Neural cell (in vitro differentiated cells): ENCODE results near the gene UNC5CL. TPM values are rescaled to one million over a fixed set of nuclear protein-coding genes. Genes with fewer than 3 reads are reported as not detected.

ENCODE experiments used
- H2AFZ ChIP-seq: fragments of 200-600, 300-800 bp; sonication (generic), shearing (Covaris generic); 2 replicates; pipeline ENCODE4 v1.6.0; 2014; ENCODE audit warnings: low read depth, mild to moderate bottlenecking, antibody characterized with exemption, low read length, moderate library complexity
- H3F3A ChIP-seq: fragments of 200-600 bp; shearing (Covaris generic); 2 replicates; pipeline ENCODE4 v1.6.1; 2016; ENCODE audit warnings: mild to moderate bottlenecking, moderate library complexity, mixed read lengths, antibody characterized with exemption, low read length; ENCODE audit not compliant: insufficient read depth, poor library complexity, severe bottlenecking
- H3K27ac ChIP-seq: fragments of 200-600, 300-800 bp; sonication (generic), shearing (Covaris generic); 2 replicates; pipeline ENCODE4 v1.5.1; 2014; ENCODE audit warnings: mild to moderate bottlenecking, low read length, moderate library complexity
- H3K27me3 ChIP-seq: fragments of 300-800, 200-600 bp; sonication (generic), shearing (Covaris generic); 2 replicates; pipeline ENCODE4 v1.6.0; 2014; ENCODE audit warnings: mild to moderate bottlenecking, low read depth, low read length, moderate library complexity; ENCODE audit not compliant: insufficient read depth
- H3K36me3 ChIP-seq: fragments of 300-800, 200-600 bp; sonication (generic), shearing (Covaris generic); 2 replicates; pipeline ENCODE4 v1.5.1; 2014; ENCODE audit warnings: mild to moderate bottlenecking, antibody characterized with exemption, low read length, moderate library complexity; ENCODE audit not compliant: insufficient read depth
- H3K4me2 ChIP-seq: fragments of 300-800, 200-600 bp; sonication (generic), shearing (Covaris generic); 2 replicates; pipeline ENCODE4 v1.6.0; 2014; ENCODE audit warnings: mild to moderate bottlenecking, low read length
- H3K4me3 ChIP-seq: fragments of 300-800, 200-600 bp; sonication (generic), shearing (Covaris generic); 2 replicates; pipeline ENCODE4 v1.5.1; 2014; ENCODE audit warnings: mild to moderate bottlenecking, low read length, moderate library complexity
- H3K79me2 ChIP-seq: fragments of 200-600 bp; shearing (Covaris generic); replicated peaks from 2 replicates; pipeline ENCODE4 v1.6.0; 2014; ENCODE audit warnings: mild to moderate bottlenecking, low read length, moderate library complexity; ENCODE audit not compliant: insufficient read depth
- H3K9ac ChIP-seq: fragments of 300-800, 200-600 bp; sonication (generic), shearing (Covaris generic); 2 replicates; pipeline ENCODE4 v1.6.1; 2016; ENCODE audit warnings: mild to moderate bottlenecking, low read length, mixed read lengths
- H3K9me2 ChIP-seq: fragments of 200-600 bp; shearing (Covaris generic); 2 replicates; pipeline ENCODE4 v1.6.1; 2016; ENCODE audit warnings: mild to moderate bottlenecking, low read length, mixed read lengths; ENCODE audit not compliant: insufficient read depth
- H3K9me3 ChIP-seq: fragments of 200-600, 300-800 bp; sonication (generic), shearing (Covaris generic); 2 replicates; pipeline ENCODE4 v1.6.1; 2016; ENCODE audit warnings: mild to moderate bottlenecking, mixed run types, low read length, moderate library complexity, mixed read lengths
- H4K20me1 ChIP-seq: fragments of 200-600 bp; shearing (Covaris generic); 2 replicates; pipeline ENCODE4 v1.6.1; 2016; ENCODE audit warnings: mild to moderate bottlenecking, mixed run types; ENCODE audit not compliant: insufficient read depth
- CTCF ChIP-seq: fragments of 450-650 bp; IDR thresholded peaks from 2 replicates; pipeline ENCODE4 v1.5.1; 2014; ENCODE audit warnings: antibody characterized with exemption, mild to moderate bottlenecking, moderate library complexity; ENCODE audit not compliant: poor library complexity, severe bottlenecking
- EP300 ChIP-seq: fragments of 450-650 bp; conservative IDR thresholded peaks from 2 replicates; pipeline ENCODE4 v1.6.1; 2014; ENCODE audit warnings: antibody characterized with exemption, mild to moderate bottlenecking, moderate library complexity; ENCODE audit not compliant: poor library complexity, severe bottlenecking
- EZH2 ChIP-seq: fragments of 200-600, 300-800 bp; shearing (Covaris generic), sonication (generic); IDR thresholded peaks from 2 replicates; pipeline ENCODE4 v1.6.1; 2014; ENCODE audit warnings: antibody characterized with exemption, low read length, borderline replicate concordance, mild to moderate bottlenecking; ENCODE audit not compliant: insufficient read depth, poor library complexity, severe bottlenecking
- MXI1 ChIP-seq: fragments of 450-650 bp; conservative IDR thresholded peaks from 2 replicates; pipeline ENCODE4 v1.6.1; 2014; ENCODE audit warnings: antibody characterized with exemption, mild to moderate bottlenecking; ENCODE audit not compliant: poor library complexity, severe bottlenecking
- POLR2AphosphoS5 ChIP-seq: IDR thresholded peaks from 2 replicates; pipeline ENCODE4 v1.6.1; 2012
- RAD21 ChIP-seq: fragments of 450-650 bp; conservative IDR thresholded peaks from 2 replicates; pipeline ENCODE4 v1.6.1; 2014; ENCODE audit warnings: antibody characterized with exemption, mild to moderate bottlenecking, moderate library complexity
- REST ChIP-seq: IDR thresholded peaks from 2 replicates; pipeline ENCODE4 v1.6.1; 2012; ENCODE audit warnings: borderline replicate concordance
- SMC3 ChIP-seq: fragments of 450-650 bp; conservative IDR thresholded peaks from 2 replicates; pipeline ENCODE4 v1.6.1; 2014; ENCODE audit warnings: antibody characterized with exemption, mild to moderate bottlenecking, moderate library complexity; ENCODE audit not compliant: poor library complexity
- TAF1 ChIP-seq: IDR thresholded peaks from 2 replicates; pipeline ENCODE4 v1.6.1; 2012; ENCODE audit warnings: low read depth
- polyA plus RNA-seq: library from polyadenylated mRNA; depleted of rRNA; stranded (reverse); fragments of >200 nt; gene quantifications from 2 replicates; pipeline ENCODE4 v1.2.3, GENCODE V29; 2014

Gene UNC5CL
- polyA plus RNA-seq, 1 donor from 2014 or later = 1.0 TPM

GRCh38 chr6:41058783-41059181 is 19.8 kb upstream of the UNC5CL start:
- TF ChIP-seq CTCF (no peak), EZH2 (no peak), REST (no peak), MXI1 (no peak), EP300 (no peak), SMC3 (no peak), RAD21 (no peak)
- H3K9ac ChIP-seq = no peak overlapping the region
- H4K20me1 ChIP-seq = no peaks in the 10 kb centered on the region
- no peak overlapping the region for H3K4me2 ChIP-seq
- H3K4me3 ChIP-seq = no peak overlapping the region
- H2AFZ ChIP-seq = no peak overlapping the region
- H3K79me2 ChIP-seq = no peaks in the 10 kb centered on the region
- H3K27ac ChIP-seq = no peak overlapping the region
- H3K36me3 ChIP-seq = no peaks in the 10 kb centered on the region
- no peaks in the 10 kb centered on the region for H3K9me3 ChIP-seq
- H3K27me3 ChIP-seq = no peaks in the 10 kb centered on the region
- H3K9me2 ChIP-seq = no peaks in the 10 kb centered on the region
- H3F3A ChIP-seq = no peaks in the 10 kb centered on the region

DNA sequence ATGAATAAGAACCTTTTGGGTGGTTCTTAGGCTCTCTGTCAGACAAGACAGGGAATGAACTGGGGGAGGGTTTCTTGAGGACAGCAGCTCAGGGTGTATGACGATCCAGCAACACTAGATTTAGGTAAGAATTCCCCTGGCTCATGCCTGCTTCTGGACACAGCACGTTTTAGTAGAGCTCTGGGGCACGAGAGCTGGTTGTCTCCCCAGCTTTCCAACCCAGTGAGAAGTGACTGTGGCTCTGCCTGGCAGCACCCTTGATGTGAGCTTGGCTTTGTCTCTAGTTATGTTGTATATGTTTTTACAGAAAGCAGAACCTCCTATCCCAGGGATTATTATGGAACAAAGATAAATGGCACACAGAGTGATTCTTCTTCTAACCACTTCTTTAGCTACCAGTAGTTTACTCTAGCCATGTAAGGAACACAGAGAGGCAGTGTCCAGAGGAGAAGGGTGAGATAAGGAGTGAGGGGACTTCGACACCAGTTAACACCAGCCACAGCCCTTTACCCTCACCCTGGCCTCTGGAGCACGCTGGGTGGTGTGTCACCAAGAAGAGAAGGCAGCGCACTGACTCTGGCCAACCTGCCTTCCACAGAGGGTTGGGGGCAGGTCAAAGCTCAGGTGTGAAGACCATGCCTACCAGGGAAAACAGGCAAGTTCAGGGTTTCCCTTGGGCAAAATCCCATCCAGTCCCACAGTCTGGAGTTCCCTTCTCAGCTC is 17.9 kb upstream of the UNC5CL start:
- no peaks in the 10 kb centered on the region for H3K36me3 ChIP-seq
- H3K9me3 ChIP-seq = no peaks in the 10 kb centered on the region
- H3K27me3 ChIP-seq = no peaks in the 10 kb centered on the region
- no peak overlapping the region for H3K4me2 ChIP-seq
- TF ChIP-seq REST (no peak), SMC3 (no peak), EZH2 (no peak), CTCF (no peak), POLR2AphosphoS5 (no peak), MXI1 (no peak), TAF1 (no peak), RAD21 (no peak), EP300 (no peak)
- H3K79me2 ChIP-seq = no peaks in the 10 kb centered on the region
- no peak overlapping the region for H3K9ac ChIP-seq
- H3K27ac ChIP-seq = no peak overlapping the region
- no peak overlapping the region for H3K4me3 ChIP-seq
- H2AFZ ChIP-seq = no peak overlapping the region
- no peaks in the 10 kb centered on the region for H3F3A ChIP-seq
- H4K20me1 ChIP-seq = no peaks in the 10 kb centered on the region
- no peaks in the 10 kb centered on the region for H3K9me2 ChIP-seq
